GM19240 (cell line): ENCODE data around the gene MALT1.
"Not testable (repeated sequence)": the region's sequence is repeated elsewhere in the genome, so short reads cannot be mapped to it uniquely, and the experiment has no call there.

ENCODE experiments used
- DNase-seq: peaks from one replicate; pipeline ENCODE4 v3.0.0; 2011; ENCODE audit warnings: low spot score; ENCODE audit not compliant: insufficient read length

MALT1 gene, protein sequence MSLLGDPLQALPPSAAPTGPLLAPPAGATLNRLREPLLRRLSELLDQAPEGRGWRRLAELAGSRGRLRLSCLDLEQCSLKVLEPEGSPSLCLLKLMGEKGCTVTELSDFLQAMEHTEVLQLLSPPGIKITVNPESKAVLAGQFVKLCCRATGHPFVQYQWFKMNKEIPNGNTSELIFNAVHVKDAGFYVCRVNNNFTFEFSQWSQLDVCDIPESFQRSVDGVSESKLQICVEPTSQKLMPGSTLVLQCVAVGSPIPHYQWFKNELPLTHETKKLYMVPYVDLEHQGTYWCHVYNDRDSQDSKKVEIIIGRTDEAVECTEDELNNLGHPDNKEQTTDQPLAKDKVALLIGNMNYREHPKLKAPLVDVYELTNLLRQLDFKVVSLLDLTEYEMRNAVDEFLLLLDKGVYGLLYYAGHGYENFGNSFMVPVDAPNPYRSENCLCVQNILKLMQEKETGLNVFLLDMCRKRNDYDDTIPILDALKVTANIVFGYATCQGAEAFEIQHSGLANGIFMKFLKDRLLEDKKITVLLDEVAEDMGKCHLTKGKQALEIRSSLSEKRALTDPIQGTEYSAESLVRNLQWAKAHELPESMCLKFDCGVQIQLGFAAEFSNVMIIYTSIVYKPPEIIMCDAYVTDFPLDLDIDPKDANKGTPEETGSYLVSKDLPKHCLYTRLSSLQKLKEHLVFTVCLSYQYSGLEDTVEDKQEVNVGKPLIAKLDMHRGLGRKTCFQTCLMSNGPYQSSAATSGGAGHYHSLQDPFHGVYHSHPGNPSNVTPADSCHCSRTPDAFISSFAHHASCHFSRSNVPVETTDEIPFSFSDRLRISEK

DNA sequence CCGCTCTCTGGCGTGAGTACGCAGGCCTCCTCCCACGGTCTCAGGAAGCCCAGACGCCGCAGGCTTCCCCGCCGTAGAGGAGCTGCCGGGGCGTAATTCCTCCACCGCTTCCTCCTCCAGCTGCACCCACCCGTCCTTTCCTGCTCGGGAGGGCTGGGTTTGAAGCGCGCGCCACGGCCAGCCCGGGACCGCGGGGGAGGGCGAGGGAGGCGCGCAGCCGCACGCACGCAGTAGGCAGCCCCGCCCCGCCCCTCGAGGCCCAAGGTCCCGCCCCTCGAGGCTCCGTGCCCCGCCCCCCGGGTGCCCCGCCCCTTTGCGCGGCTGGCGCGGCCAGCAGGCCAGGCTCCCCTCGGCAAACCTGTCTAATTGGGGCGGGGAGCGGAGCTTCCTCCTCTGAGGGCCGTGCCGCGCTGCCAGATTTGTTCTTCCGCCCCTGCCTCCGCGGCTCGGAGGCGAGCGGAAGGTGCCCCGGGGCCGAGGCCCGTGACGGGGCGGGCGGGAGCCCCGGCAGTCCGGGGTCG, at the start of gene MALT1:
TSS of gene MALT1 (plus strand) at position 355 of the 521 bp plus-strand sequence. CDS start 179 bp downstream, outside the sequence.
- DNase-seq: peak; percentile 72

- no peak for DNase-seq
These were observed 47.3 kb upstream of the MALT1 start for GRCh38 chr18:58624011-58624410.

GRCh38 chr18:58625839-58626238, 45.4 kb upstream of the MALT1 start:
- no peak for DNase-seq

DNA sequence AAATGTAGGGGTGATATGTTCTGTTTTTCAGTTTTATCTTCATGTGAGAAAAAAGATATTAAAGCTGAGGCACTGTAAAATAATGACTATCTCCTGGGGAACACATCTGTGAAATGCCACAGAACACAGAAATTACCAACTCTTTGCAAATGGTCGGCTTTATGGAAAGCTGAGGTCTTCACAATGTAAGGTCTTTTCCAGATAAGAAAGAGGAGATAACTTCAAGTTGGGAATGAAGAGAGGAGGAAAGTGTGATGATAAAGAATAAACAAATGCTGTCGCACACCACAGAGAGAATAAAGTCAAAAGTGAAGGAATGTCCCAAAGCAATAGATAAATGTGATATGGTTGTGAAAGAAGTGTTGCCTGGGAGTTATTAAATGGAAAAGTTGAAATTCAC, 41.2 kb upstream of the MALT1 start:
- no peak for DNase-seq

DNA sequence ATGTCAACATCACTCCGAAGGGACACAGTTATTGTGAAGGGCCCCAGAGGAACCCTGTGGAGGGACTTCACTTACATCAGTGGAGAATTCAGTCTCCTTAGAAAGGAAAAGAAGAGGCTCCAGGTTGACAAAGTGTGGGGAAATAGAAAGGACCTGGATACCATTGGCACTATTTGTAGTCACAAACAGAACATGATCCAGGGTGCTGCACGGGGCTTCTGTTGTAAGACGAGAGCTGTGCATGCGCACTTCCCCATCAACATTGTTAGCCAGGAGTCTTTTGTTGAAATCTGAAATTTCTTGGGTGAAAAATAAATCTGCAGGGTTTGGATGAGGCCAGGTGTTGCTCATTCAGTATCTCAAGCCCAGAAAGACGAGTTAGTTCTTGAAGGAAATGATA, 40.0 kb upstream of the MALT1 start:
- DNase-seq: no peak

- DNase-seq: no peak
These were observed 38.7 kb upstream of the MALT1 start for GRCh38 chr18:58632552-58632951.

GRCh38 chr18:58633874-58634273, 37.4 kb upstream of the MALT1 start:
- DNase-seq: no peak

DNA sequence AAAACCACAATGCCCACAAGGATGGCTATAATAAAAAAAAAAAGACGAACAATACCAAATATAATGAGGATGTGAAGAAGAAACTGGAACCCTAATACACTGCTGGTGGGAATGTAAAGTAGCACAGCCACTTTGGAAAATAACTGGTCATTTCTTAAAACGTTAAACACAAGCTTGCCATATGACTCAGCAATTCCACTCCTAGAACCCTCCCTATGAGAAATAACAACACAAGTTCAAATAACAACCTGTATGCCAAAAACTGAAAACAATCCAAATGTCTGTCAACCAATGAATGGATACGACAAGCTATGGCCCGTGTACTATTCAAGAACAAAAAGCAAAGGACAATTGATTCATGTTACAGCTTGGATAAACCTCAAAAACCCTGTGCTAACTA, 35.4 kb upstream of the MALT1 start:
- no peak for DNase-seq

GRCh38 chr18:58637197-58637596, 34.1 kb upstream of the MALT1 start:
- no peak for DNase-seq

- DNase-seq: no peak
These were observed 33.3 kb upstream of the MALT1 start for GRCh38 chr18:58637946-58638345.

- DNase-seq: peak; percentile 21
These were observed 32.8 kb upstream of the MALT1 start for GRCh38 chr18:58638441-58638840.

DNA sequence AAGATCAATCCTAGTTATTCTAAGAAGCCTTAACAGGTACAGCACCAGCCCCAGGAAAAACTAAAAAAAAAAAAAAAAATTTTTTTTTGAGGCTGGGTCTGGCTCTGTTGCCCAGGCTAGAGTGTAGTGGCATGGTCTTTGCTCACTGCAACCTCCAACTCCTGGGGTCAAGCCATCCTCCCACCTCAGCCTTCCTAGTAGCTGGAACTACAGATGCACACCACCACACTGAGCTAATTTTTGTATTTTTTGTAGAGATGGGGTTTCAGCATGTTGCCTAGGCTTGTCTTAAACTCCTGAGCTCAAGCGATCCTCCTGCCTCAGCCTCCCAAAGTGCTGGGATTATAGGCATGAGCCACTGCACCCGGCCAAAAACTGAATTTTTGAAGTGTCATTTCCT, 32.0 kb upstream of the MALT1 start:
- no peak for DNase-seq

GRCh38 chr18:58639751-58640427, 31.4 kb upstream of the MALT1 start:
- DNase-seq: no peak

DNA sequence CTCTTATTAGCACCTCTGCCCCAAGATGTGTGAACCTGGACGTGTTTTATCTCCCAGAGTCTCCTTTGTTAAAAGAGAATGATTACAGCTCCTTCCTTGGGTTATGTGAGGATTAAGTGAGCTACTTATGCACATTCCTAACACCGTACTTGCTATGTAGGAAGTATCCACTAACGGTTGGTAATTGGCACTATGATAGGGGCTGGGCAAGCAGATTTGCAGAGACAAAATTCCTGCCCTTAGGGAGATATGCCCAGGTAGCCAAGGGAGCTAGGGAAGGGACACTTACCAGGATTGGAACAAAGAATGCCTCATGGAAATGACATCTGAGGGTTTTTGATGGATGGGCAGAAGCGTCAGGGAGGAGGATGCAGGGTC, 30.8 kb upstream of the MALT1 start:
- no peak for DNase-seq

DNA sequence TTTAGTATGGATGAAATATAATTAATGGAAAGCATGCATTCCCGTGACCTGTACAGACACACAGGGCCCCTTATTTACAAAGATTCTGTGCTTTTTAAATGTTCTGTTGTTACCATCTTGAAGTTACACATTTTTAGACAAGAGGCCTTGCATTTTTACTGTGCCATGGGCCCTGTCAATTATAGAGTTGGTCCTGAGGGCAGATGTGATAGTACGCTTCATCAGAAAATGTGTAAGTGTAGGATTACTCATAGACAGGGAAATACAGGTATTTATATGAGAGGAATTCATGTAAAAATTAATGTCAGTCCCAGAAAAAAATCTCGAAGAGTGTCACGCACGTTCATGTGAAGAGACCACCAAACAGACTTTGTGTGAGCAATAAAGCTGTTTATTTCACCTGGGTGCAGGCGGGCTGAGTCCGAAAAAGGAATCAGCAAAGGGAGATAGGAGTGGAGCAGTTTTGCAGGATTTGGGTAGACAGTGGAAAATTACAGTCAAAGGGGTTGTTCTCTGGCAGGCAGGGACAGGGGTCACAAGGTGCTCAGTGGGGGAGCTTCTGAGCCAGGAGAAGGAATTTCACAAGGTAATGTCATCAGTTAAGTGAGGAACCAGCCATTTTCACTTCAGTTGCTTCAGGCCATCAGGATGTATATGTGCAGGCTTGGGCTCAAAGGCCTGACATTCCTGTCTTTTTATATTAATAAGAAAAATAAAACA, 30.2 kb upstream of the MALT1 start:
- DNase-seq: no peak

DNA sequence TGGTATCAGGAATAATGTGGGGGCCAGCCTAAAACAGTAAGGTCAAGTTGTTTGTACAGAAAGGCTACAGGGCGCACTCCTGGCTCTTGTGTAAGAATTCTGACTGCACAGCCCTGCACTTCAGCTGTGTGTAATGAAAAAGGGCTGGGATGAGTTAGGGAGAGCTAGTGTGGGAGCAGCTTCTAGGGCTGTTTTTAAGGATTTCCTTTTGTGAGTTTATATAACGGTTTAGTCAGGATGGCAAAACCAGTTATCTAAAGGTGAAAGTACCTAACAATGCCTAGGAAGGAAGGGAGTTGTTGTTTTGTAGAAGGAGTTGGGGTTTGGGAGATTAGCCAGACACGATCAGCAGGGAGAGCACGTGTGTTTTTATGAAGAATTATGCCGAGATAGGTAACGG, 27.7 kb upstream of the MALT1 start:
- DNase-seq: not testable (repeated sequence)

GRCh38 chr18:58645398-58645797, 25.9 kb upstream of the MALT1 start:
- no peak for DNase-seq

- no peak for DNase-seq
These were observed 24.9 kb upstream of the MALT1 start for GRCh38 chr18:58646334-58646862.

DNA sequence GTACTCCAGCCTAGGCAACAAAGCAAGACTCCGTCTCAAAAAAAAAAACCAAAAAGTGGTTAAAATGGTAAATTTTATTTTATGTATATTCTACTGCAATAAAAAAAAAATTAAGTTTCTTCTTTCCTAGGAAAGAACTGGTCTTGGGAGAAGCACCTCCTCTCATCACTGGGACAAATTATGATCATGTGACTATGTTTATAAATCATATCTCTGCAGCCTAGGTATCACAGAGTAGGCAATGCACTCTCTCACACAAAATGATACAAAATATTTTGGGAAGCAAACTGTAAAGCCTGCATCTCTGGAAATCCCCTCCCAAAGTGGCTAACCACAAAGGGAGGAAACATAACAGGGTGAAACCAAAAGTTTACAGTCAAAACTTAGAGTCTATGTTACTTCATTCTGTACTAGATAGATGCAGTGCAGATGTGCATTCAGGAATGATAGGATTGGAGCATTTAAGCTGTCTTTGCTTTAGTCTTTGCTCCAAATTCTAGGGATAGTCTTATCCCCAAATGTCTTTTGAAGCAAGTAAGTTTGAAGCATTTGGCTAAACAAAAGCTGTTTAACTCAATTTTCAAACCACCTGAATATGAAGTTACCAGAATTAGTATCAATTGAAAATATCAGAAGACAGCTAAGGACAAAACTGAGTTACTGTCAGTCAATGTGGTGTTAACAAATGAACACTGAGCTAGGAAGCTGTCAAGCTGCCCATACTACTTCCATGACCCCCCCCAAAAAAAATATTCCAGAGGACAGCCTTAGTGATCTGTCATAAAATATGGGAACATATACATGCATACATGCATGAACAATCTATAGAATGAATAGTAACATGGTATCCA, 21.1 kb upstream of the MALT1 start:
- no peak for DNase-seq

DNA sequence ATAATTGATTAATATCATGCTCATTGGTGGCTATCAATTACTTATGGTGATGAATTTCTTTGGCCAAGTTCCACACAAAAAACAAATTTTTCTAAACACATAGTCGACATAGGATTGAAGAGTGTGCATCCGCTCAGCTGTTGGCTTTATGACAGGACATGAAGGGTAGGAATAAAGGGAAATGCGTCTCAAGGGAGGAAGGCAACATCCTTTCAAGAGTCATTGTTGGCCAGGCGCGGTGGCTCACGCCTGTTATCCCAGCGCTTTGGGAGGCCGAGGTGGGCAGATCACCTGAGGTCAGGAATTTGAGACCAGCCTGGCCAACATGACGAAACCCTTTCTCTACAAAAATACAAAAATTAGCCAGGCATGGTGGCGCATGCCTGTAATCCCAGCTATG, 20.4 kb upstream of the MALT1 start:
- not testable (repeated sequence) for DNase-seq
